Adrenal gland (tissue), 12 donors: ENCODE data around the gene SLC47A1. TPM values are rescaled to one million over a fixed set of nuclear protein-coding genes. Genes with fewer than 3 reads are reported as not detected.
"Not testable (repeated sequence)": the region's sequence is repeated elsewhere in the genome, so short reads cannot be mapped to it uniquely, and the experiment has no call there.

Experiments used
- DNase-seq, 7 donors: peaks; one replicate each; pipeline ENCODE4 v3.0.0-alpha.2; 2019 to 2020
- H3K27ac ChIP-seq, 5 donors: fragments of 200-600 bp; sonication (generic) in 4 of 5; 1 replicate in 3 of 5; 2 replicates in 2 of 5; pipeline versions ENCODE4 v1.5.1 to v1.8.0; 2016 to 2020; ENCODE audit warnings: mild to moderate bottlenecking in 1 of 5
- H3K27me3 ChIP-seq: fragments of 200-600 bp; 2 replicates; pipeline ENCODE4 v1.8.0; 2021
- H3K36me3 ChIP-seq, 2 donors: fragments of 200-600 bp; replicated peaks in 1 of 2; 1 replicate in 1 of 2; 2 replicates in 1 of 2; pipeline versions ENCODE4 v1.5.1 to v1.8.0; 2018 to 2022
- H3K4me1 ChIP-seq, 2 donors: fragments of 200-600 bp; replicated peaks in 1 of 2; 1 replicate in 1 of 2; 2 replicates in 1 of 2; pipeline versions ENCODE4 v1.5.1 to v1.8.0; 2018 to 2021
- H3K4me3 ChIP-seq, 4 donors: fragments of 200-600 bp; sonication (generic) in 3 of 4; one replicate each; pipeline ENCODE4 v1.5.1; 2016 to 2018
- H3K9me3 ChIP-seq, 3 donors: fragments of 200-600 bp; sonication (generic) in 1 of 3; replicated peaks in 1 of 3; 1 replicate in 2 of 3; 2 replicates in 1 of 3; pipeline versions ENCODE4 v1.5.1 to v1.8.0; 2016 to 2021
- CTCF ChIP-seq, 6 experiments: fragments of 450-650 bp in 4 of 6; fragments of 200-600 bp in 2 of 6; sonication (generic) in 1 of 6; IDR thresholded peaks; 1 replicate in 5 of 6; 2 replicates in 1 of 6; pipeline versions ENCODE4 v1.5.1 to v1.8.0; 2016 to 2021; ENCODE audit warnings: antibody characterized with exemption in 6 of 6, mild to moderate bottlenecking in 2 of 6, moderate library complexity in 1 of 6
- POLR2A ChIP-seq, 2 donors: fragments of 450-650 bp; IDR thresholded peaks; one replicate each; pipeline ENCODE4 v1.6.1; 2017; ENCODE audit warnings: antibody characterized with exemption in 2 of 2, mild to moderate bottlenecking in 2 of 2, moderate library complexity in 1 of 2
- WGBS, 4 donors: extraction: QIAGEN DNeasy Blood & Tissue Kit in 2 of 4; methylation state at CpG; one replicate each; pipeline versions ENCODE4 v1.1.5 to v1.1.7; 2013 to 2017; 5-methylcytosine and 5-hydroxymethylcytosine counted together
- intact Hi-C, 2 donors: fragments of 100-400 bp; cut with DNase I; formaldehyde crosslinking; loops; one replicate each; pipeline versions ENCODE4 v1.14.1 to v1.15.0; 2022 to 2023
- polyA plus RNA-seq, 3 donors: library from polyadenylated mRNA; stranded (reverse); fragments of 200-250 nt in 2 of 3; fragments of 350-450 nt in 1 of 3; fragmentation: Illumina TruSeq in 1 of 3; extraction: RNeasy Lipid Tissue Mini Kit (QIAGEN cat#74804) in 1 of 3; gene quantifications; one replicate each; pipeline ENCODE4 v1.2.3, GENCODE V29; 2013 to 2014
- total RNA-seq, 9 donors: library from RNA; depleted of rRNA in 4 of 9; stranded (reverse); fragments of >200 nt in 4 of 9; fragments of 120-200 nt in 1 of 9; fragmentation: NEBNext Ultra II Directional in 1 of 9; extraction: Animal tissue kit (Norgen Biotek cat#: 25700) in 1 of 9; gene quantifications; one replicate each; pipeline versions ENCODE4 v1.1.0 to v1.2.4, GENCODE V29; 2013 to 2023
- donor health status: healthy with polysubstance abuse.
- donor health status: Bipolar disorder and iron deficiency.
- donor health status: DM: yes; HTN: yes; CAD: no.
- donor health status: DM: no; HTN: no; CAD: no.
- donor health status: DM: no; HTN: no; CAD: no.
- donor health status: DM: yes; HTN: yes; CAD: no.

SLC47A1 gene
- total and polyA plus RNA-seq, 12 donors = 90.1 to 630 (median 166) TPM

GRCh38 chr17:19513897-19514488 is 19.7 kb upstream of the SLC47A1 start:
- TF ChIP-seq POLR2A (IDR thresholded peaks at IDR 0.05) = no peak
- TF ChIP-seq CTCF (IDR thresholded peaks at IDR 0.05) = peak; percentile 83 to 97 (median 92)
- intact Hi-C loops = loop anchor here in 1 of 2 donors (5.0 to 10.0 kb wide), 2 partner anchors 161 to 253 kb away; no protein-coding TSS in a partner anchor
- no peaks in the 10 kb centered on the region for H3K9me3 ChIP-seq
- H3K4me1 ChIP-seq = peaks cover 0 to 8% of the 10 kb centered on the region in 2 donors
- no peaks in the 10 kb centered on the region for H3K27me3 ChIP-seq
- no peaks in the 10 kb centered on the region for H3K36me3 ChIP-seq
- peak; percentile 65 to 91 (median 79) for DNase-seq
- no peak overlapping the region for H3K4me3 ChIP-seq
- H3K27ac ChIP-seq = peak overlapping the region in 2 of 5 donors; percentile 57 to 61
- 3 to 9% (median 6%) methylated on average over 13 of the region's 13 CpGs for WGBS, 4 donors

- Histone ChIP-seq H3K27ac (no peak overlapping the region), H3K4me1 (peaks cover 0 to 8% of the 10 kb centered on the region in 2 donors), H3K36me3 (no peaks in the 10 kb centered on the region), H3K27me3 (no peaks in the 10 kb centered on the region), H3K9me3 (no peaks in the 10 kb centered on the region), H3K4me3 (no peak overlapping the region)
- DNase-seq = no peak
- TF ChIP-seq CTCF (IDR thresholded peaks at IDR 0.05) (no peak), POLR2A (IDR thresholded peaks at IDR 0.05) (no peak)
- intact Hi-C loops = loop anchor here (5.0 to 10.0 kb wide), 2 partner anchors 157 to 245 kb away; no protein-coding TSS in a partner anchor
These were observed 16.0 kb upstream of the SLC47A1 start for GRCh38 chr17:19517699-19518098.

GRCh38 chr17:19519388-19520291 is 14.0 kb upstream of the SLC47A1 start:
- H3K4me1 ChIP-seq, H3K36me3 ChIP-seq, H3K27me3 ChIP-seq, H3K4me3 ChIP-seq, H3K9me3 ChIP-seq: not testable (repeated sequence)
- peak in 5 of 7 donors; percentile 62 to 75 (median 67) for DNase-seq
- WGBS, 4 donors = 32 to 42% (median 34%) methylated on average over 8 to 13 of the region's 13 CpGs
- intact Hi-C loops = loop anchor here (5.0 to 10.0 kb wide), 2 partner anchors 155 to 243 kb away; no protein-coding TSS in a partner anchor
- peak overlapping the region in 4 of 5 donors; percentile 35 to 76 (median 48) for H3K27ac ChIP-seq

GRCh38 chr17:19520641-19521040 is 13.0 kb upstream of the SLC47A1 start:
- intact Hi-C loops = no loop called here
- no peak for DNase-seq
- WGBS, 4 donors = 92 to 95% (median 94%) methylated on average over 5 of the region's 5 CpGs
- TF ChIP-seq CTCF (IDR thresholded peaks at IDR 0.05) (no peak), POLR2A (IDR thresholded peaks at IDR 0.05) (no peak)
- H3K4me3 ChIP-seq = no peak overlapping the region
- H3K9me3 ChIP-seq = no peaks in the 10 kb centered on the region
- H3K4me1 ChIP-seq = no peaks in the 10 kb centered on the region
- H3K27me3 ChIP-seq = no peaks in the 10 kb centered on the region
- H3K27ac ChIP-seq = no peak overlapping the region
- no peaks in the 10 kb centered on the region for H3K36me3 ChIP-seq
